GM19467 (cell line): Measurements from ENCODE around the gene KCTD13.
"Not testable (repeated sequence)": the region's sequence is repeated elsewhere in the genome, so short reads cannot be mapped to it uniquely, and the experiment has no call there.

Experiments
- ATAC-seq: cut with Tn5 transposase; IDR thresholded peaks from one replicate; pipeline ENCODE4 v1.9.1; 2021; ENCODE audit warnings: mild to moderate bottlenecking, moderate library complexity; ENCODE audit not compliant: unreplicated experiment

Gene KCTD13

GRCh38 chr16:29908719-29909220, 17.3 kb downstream of the KCTD13 start:
- ATAC-seq, result no peak

DNA sequence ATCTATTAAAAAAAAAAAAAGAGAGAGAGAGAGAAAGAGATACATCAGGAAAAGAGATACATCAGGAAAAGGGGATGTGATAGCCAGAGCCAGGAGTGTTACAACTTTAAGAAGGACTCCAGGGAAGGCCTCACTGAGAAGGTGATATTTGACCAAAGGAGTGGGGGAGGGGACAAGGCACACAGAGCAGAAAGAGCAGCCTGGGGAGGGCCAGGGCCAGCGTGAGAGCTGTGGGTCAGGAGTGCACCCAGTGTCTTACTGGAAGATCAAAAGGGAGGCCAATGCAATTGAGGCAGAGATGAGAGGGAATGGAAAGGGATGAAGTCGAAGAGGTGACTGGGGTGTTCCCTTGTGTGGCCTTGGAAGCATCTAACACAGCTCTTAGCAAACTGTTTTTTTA, 18.1 kb downstream of the KCTD13 start:
- ATAC-seq, result no peak

GRCh38 chr16:29906520-29907244, 19.3 kb downstream of the KCTD13 start:
- ATAC-seq, result no peak

- no peak for ATAC-seq
Measured at GRCh38 chr16:29905668-29906067, 20.4 kb downstream of the KCTD13 start.

DNA sequence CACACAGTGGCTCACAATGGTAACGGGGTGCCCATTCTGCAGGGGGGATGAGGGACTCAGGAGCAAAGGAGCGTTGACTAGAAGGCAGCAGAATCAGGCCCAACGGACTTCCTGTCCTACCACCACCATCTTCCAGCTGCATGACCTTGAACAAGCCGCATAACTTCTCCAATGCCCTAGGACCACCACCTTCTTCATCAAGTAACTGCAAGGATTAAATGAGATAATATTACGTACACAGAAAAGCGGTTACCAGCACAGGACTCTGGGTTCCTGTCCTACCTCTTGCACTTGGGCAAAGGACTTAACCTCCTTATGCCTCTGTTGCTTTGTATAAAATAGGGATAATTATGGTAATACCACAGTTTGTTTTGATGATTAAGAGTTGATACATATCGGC, 21.1 kb downstream of the KCTD13 start:
- no peak for ATAC-seq

- ATAC-seq, result no peak
Measured at GRCh38 chr16:29903590-29903989, 22.4 kb downstream of the KCTD13 start.

DNA sequence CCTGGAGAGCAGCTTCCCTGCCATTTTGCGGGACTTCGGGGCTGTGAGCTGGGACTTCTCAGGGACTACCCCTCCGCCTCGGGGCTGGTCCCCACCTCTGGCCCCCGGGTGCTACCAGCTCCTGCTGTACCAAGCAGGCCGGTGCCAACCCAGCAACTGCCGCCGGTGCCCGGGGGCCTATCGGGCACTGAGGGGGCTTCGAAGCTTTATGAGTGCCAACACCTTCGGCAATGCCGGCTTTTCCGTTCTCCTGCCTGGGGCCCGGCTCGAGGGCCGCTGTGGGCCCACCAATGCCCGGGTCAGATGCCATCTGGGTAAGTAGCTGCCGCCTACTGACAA, 24.4 kb downstream of the KCTD13 start:
- ATAC-seq, result no peak

GRCh38 chr16:29900888-29901606, 25.0 kb downstream of the KCTD13 start:
- no peak for ATAC-seq

GRCh38 chr16:29900102-29900887, 25.7 kb downstream of the KCTD13 start, which contains the start of gene ASPHD1:
Gene ASPHD1, plus strand, starts transcription at chr16:29900488. Its CDS starts 484 bp downstream, at chr16:29900972.
- ATAC-seq, result peak; percentile 47

DNA sequence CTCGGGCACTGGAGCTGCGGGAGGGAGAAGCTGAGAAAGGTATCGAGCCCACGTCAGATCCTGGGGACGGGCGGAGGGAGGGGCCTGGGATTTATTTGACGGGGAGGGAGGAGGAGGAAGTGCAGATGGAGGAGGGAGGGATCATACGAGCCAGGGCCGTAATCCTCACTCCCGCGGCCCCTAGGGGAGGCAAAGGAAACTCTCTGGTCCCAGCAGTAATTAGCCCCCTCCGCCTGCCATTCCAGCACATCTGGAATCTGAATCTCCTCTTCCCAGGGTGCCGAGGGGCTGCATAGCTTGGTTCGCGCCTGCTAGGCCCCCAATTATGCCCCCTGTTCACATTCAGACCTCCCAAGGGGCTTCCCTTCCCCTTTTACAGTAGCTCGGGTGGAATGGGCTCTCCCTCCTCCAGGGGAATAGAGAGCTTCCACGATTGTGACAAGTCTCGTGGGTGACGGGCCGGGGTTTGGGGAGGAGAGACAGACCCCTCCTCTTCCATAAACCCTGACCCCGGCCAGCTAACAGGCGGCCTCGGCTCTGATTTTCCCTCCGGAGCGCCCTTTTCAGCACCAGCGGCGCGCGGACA, 26.4 kb downstream of the KCTD13 start, which contains the start of gene SEZ6L2:
Gene SEZ6L2, minus strand, starts transcription at position 35 of the 586 bp plus-strand sequence. CDS start 531 bp downstream, outside the sequence.
- ATAC-seq, result peak; percentile 34

DNA sequence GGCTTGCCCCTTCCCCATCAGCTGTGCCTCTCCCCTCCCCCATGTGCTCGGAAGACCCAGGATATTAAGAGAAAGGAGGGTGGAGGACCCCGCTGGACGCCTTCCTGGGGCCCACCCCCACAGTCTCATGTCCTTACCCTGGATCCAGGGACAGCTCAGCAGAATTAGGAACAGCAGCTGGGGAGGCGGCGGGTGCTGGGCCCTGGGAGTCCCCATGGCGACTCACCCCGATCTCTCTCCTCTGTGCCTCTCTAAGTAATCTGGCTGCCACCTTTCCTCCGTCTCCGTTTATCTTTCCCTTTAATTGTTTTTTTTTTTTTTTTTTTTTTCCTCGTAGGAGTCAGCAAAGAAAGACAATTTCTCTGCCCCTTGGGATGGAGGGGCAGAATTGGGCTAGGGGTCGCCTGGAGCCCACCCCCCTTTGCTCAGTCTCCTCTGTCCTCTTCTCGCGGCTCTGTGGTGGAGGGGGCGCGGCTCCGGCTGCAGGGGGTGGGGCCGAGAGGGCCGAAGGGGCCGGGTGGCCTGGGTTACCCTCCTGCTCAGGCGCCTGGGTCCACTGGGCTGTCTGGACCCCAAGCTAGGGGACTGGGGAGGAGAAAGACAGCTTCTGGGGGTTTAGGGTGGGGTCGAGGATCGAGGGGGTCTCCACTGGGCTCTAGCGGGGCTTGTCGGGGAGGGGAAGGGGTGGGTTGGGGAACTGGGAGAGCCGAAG, 27.1 kb downstream of the KCTD13 start:
- no peak for ATAC-seq

DNA sequence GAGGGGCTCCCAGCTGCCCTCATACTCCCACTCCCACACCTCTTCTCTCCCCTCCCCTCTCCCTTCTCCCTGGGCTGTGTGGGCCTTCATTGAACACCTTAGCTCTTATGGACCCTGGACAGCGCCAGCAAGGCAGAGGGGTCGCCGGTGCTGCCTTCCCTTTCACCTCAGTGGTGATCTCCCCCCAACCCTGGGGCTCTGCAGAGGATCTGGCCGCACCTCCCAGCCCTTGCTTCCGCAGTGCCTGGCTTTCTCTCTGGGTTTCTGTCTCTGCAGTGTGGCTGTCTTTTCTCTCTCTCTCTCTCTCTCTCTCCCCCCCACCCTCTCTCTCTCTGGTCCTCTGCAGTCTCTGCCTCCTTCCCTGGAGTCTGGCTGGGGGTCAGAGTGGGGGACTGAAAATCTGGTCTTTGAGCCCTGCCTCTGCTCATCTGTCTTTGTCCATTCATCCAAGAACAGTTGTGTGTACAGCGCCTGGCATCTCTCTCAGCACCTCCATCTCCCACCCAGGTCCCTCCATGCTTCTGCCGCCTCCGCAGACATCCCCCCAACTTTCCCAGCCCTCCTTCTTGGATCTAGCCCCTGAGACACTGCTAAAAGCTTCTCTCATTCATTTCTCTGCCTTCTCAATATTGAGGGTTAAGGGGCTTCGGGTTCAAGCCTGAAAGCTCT, 27.8 kb downstream of the KCTD13 start:
- ATAC-seq, result no peak

DNA sequence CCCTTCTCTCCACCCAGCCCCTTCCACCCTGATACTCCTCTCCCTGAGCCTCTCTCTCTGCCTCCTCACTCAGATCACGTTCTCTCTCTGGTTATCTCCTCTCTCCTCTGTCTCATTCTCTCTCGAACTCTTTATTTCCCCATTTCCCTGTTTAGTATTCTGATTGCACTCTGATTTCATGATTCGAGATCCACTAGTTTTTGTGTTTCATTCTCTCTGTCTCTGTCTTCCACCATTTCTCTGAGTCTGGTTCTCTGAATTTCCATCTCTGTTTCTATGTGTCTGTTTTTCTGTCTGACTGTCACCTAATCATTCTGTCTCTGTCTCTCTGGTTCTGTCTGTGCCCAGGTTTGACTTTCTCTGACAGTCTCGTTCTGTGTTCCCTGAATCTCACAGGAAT, 28.7 kb downstream of the KCTD13 start:
- ATAC-seq, result no peak

GRCh38 chr16:29896841-29897240, 29.2 kb downstream of the KCTD13 start:
- ATAC-seq, result no peak

GRCh38 chr16:29894352-29894751, 31.7 kb downstream of the KCTD13 start:
- no peak for ATAC-seq

GRCh38 chr16:29893553-29893952, 32.5 kb downstream of the KCTD13 start:
- ATAC-seq, result no peak

DNA sequence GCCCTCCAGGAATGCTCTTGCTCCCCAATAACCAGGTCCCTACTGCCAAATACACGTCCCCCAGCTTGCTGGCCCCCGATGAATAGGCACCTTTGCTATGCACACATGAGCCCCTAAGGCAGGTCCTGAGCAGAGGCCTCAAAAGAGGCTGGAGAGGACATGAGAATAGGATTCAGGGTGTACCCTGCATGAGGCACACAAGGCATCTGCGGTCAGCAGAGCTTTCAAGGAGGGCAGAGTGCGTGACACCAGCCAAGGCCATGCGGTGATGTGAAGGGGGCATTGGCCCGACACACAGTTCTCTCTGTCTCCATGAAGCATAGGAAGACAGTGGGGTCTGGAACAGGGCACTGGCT, 33.6 kb downstream of the KCTD13 start:
- no peak for ATAC-seq

GRCh38 chr16:29891525-29892457, 34.2 kb downstream of the KCTD13 start:
- ATAC-seq, result no peak

GRCh38 chr16:29889372-29889771, 36.7 kb downstream of the KCTD13 start:
- ATAC-seq, result not testable (repeated sequence)
